Testis (tissue), 2 donors: ENCODE data around the gene CPTP.

Experiments
- CTCF ChIP-seq, 3 experiments: fragments of 450-650 bp in 2 of 3; fragments of 200-600 bp in 1 of 3; sonication (generic) in 1 of 3; IDR thresholded peaks; one replicate each; pipeline ENCODE4 v1.5.1; 2016 to 2019; ENCODE audit warnings: antibody characterized with exemption in 3 of 3, mild to moderate bottlenecking in 2 of 3, moderate library complexity in 1 of 3
- POLR2A ChIP-seq: fragments of 450-650 bp; IDR thresholded peaks from one replicate; pipeline ENCODE4 v1.6.1; 2017; ENCODE audit warnings: antibody characterized with exemption, mild to moderate bottlenecking, moderate library complexity

GRCh38 chr1:1336931-1337792 lies 12.6 kb downstream of the CPTP start:
- TF ChIP-seq CTCF (IDR thresholded peaks at IDR 0.05) (no peak), POLR2A (no peak)
